Endothelial cell (in vitro differentiated cells): Measurements from ENCODE around the gene ADPRHL1. TPM values are rescaled to one million over a fixed set of nuclear protein-coding genes. Genes with fewer than 3 reads are reported as not detected.

ENCODE experiments used
- DNase-seq: peaks from one replicate; pipeline ENCODE4 v3.0.0; 2021; ENCODE audit warnings: low spot score
- H3K27ac Mint-ChIP-seq: one replicate; pipeline ENCODE4 v1.8.0; 2021; ENCODE audit warnings: mixed read lengths, inconsistent platforms; ENCODE audit not compliant: unreplicated experiment
- H3K27me3 Mint-ChIP-seq: one replicate; pipeline ENCODE4 v1.8.0; 2021; ENCODE audit warnings: mild to moderate bottlenecking, moderate library complexity, mixed read lengths, inconsistent platforms; ENCODE audit not compliant: unreplicated experiment
- H3K36me3 Mint-ChIP-seq: one replicate; pipeline ENCODE4 v1.8.0; 2021; ENCODE audit warnings: mild to moderate bottlenecking, low read depth, mixed read lengths, inconsistent platforms; ENCODE audit not compliant: unreplicated experiment
- H3K4me1 Mint-ChIP-seq: one replicate; pipeline ENCODE4 v1.8.0; 2021; ENCODE audit warnings: mild to moderate bottlenecking, mixed read lengths, inconsistent platforms; ENCODE audit not compliant: unreplicated experiment
- H3K4me3 Mint-ChIP-seq: one replicate; pipeline ENCODE4 v1.8.0; 2021; ENCODE audit warnings: mild to moderate bottlenecking, mixed read lengths, inconsistent platforms; ENCODE audit not compliant: unreplicated experiment
- H3K9me3 Mint-ChIP-seq: one replicate; pipeline ENCODE4 v1.8.0; 2021; ENCODE audit warnings: mixed read lengths, inconsistent platforms; ENCODE audit not compliant: unreplicated experiment
- CTCF ChIP-seq: fragments of 200-600 bp; sonication (generic); IDR thresholded peaks from one replicate; pipeline ENCODE4 v1.5.0; 2021; ENCODE audit warnings: antibody characterized with exemption; ENCODE audit not compliant: unreplicated experiment
- total RNA-seq: library from RNA; stranded (reverse); fragmentation: NEBNext Ultra II Directional; extraction: Animal tissue kit (Norgen Biotek cat#: 25700); gene quantifications from one replicate; pipeline ENCODE4 v1.2.1, GENCODE V29; 2021; ENCODE audit not compliant: unreplicated experiment

ADPRHL1 gene
- total RNA-seq, 1 donor from 2014 or later, result 1.5 TPM

- Mint-ChIP-seq H3K9me3 (no peaks in the 10 kb centered on the region), H3K36me3 (peaks cover 8% of the 10 kb centered on the region), H3K4me3 (no peak overlapping the region), H3K27me3 (peaks cover 9% of the 10 kb centered on the region), H3K27ac (no peak overlapping the region), H3K4me1 (no peaks in the 10 kb centered on the region)
- DNase-seq, result no peak
- no peak for TF ChIP-seq CTCF
Measured at GRCh38 chr13:113350938-113351335, 102.4 kb downstream of the ADPRHL1 start.

- H3K4me3 Mint-ChIP-seq, result peak overlapping the region; percentile 31
- DNase-seq, result no peak
- TF ChIP-seq CTCF, result no peak
- peaks cover 14% of the 10 kb centered on the region for H3K36me3 Mint-ChIP-seq
- peaks cover 15% of the 10 kb centered on the region for H3K27me3 Mint-ChIP-seq
- H3K9me3 Mint-ChIP-seq, result peaks cover 6% of the 10 kb centered on the region
- no peaks in the 10 kb centered on the region for H3K4me1 Mint-ChIP-seq
- no peak overlapping the region for H3K27ac Mint-ChIP-seq
Measured at GRCh38 chr13:113350065-113350937, 103.0 kb downstream of the ADPRHL1 start.

Other genes with a start within 250 kb of the ADPRHL1 start
- 44.3 TPM for gene PCID2, start 244.8 kb downstream of the ADPRHL1 start, total RNA-seq
- 55.8 TPM for gene CUL4A, start 243.9 kb downstream of the ADPRHL1 start, total RNA-seq
- 210 TPM for gene LAMP1, start 156.2 kb downstream of the ADPRHL1 start, total RNA-seq
- 0.90 TPM for gene GRTP1, start 89.4 kb downstream of the ADPRHL1 start, total RNA-seq
- 23.9 TPM for gene DCUN1D2, start 37.2 kb upstream of the ADPRHL1 start, total RNA-seq
- 65.8 TPM for gene TFDP1, start 131.3 kb upstream of the ADPRHL1 start, total RNA-seq
- gene ATP4B, start 204.7 kb upstream of the ADPRHL1 start, total RNA-seq, result not detected
- gene GRK1, start 213.7 kb upstream of the ADPRHL1 start, total RNA-seq, result 0.54 TPM